Measurements from ENCODE around the gene TOGARAM1.
A peak's percentile ranks its signal among the peaks of the same experiment; 100 is the strongest.

TOGARAM1 gene

GRCh38 chr14:45084946-45085346 is 123.0 kb downstream of the TOGARAM1 start:
- peak overlapping the region; percentile 87 for H3K4me3 ChIP-seq (ENCODE audit: low read depth, low read length)
- no peak for TF ChIP-seq CTCF (IDR thresholded peaks at IDR 0.05; ENCODE audit: low read depth, low read length, missing control alignments)
- no peak for DNase-seq (ENCODE audit: low read depth)
- in situ Hi-C loops (cut with HindIII; ENCODE audit: low sequenced_read_pairs), result no loop called here

- no peak for TF ChIP-seq CTCF (IDR thresholded peaks at IDR 0.05; ENCODE audit: low read depth, low read length, missing control alignments)
- DNase-seq (ENCODE audit: low read depth), result peak; percentile 23
- H3K4me3 ChIP-seq (ENCODE audit: low read depth, low read length), result no peak overlapping the region
- in situ Hi-C loops (cut with HindIII; ENCODE audit: low sequenced_read_pairs), result no loop called here
These were observed 127.8 kb downstream of the TOGARAM1 start for GRCh38 chr14:45089813-45090212.

GRCh38 chr14:45091710-45092109 is 129.7 kb downstream of the TOGARAM1 start:
- in situ Hi-C loops (cut with HindIII; ENCODE audit: low sequenced_read_pairs), result no loop called here
- no peak for DNase-seq (ENCODE audit: low read depth)
- TF ChIP-seq CTCF (IDR thresholded peaks at IDR 0.05; ENCODE audit: low read depth, low read length, missing control alignments), result no peak
- H3K4me3 ChIP-seq (ENCODE audit: low read depth, low read length), result no peak overlapping the region

- no peak for DNase-seq (ENCODE audit: low read depth)
- in situ Hi-C loops (cut with HindIII; ENCODE audit: low sequenced_read_pairs), result no loop called here
- no peak for TF ChIP-seq CTCF (IDR thresholded peaks at IDR 0.05; ENCODE audit: low read depth, low read length, missing control alignments)
- H3K4me3 ChIP-seq (ENCODE audit: low read depth, low read length), result no peak overlapping the region
These were observed 132.3 kb downstream of the TOGARAM1 start for GRCh38 chr14:45094275-45094674.

- no peak for TF ChIP-seq CTCF (IDR thresholded peaks at IDR 0.05; ENCODE audit: low read depth, low read length, missing control alignments)
- H3K4me3 ChIP-seq (ENCODE audit: low read depth, low read length), result no peak overlapping the region
- in situ Hi-C loops (cut with HindIII; ENCODE audit: low sequenced_read_pairs), result no loop called here
- DNase-seq (ENCODE audit: low read depth), result no peak
These were observed 133.2 kb downstream of the TOGARAM1 start for GRCh38 chr14:45095143-45095542.

GRCh38 chr14:45096218-45096617 is 134.2 kb downstream of the TOGARAM1 start:
- DNase-seq (ENCODE audit: low read depth), result no peak
- in situ Hi-C loops (cut with HindIII; ENCODE audit: low sequenced_read_pairs), result no loop called here
- TF ChIP-seq CTCF (IDR thresholded peaks at IDR 0.05; ENCODE audit: low read depth, low read length, missing control alignments), result no peak
- no peak overlapping the region for H3K4me3 ChIP-seq (ENCODE audit: low read depth, low read length)

GRCh38 chr14:45103806-45104205 is 141.8 kb downstream of the TOGARAM1 start:
- no peak for TF ChIP-seq CTCF (IDR thresholded peaks at IDR 0.05; ENCODE audit: low read depth, low read length, missing control alignments)
- no peak for DNase-seq (ENCODE audit: low read depth)
- no peak overlapping the region for H3K4me3 ChIP-seq (ENCODE audit: low read depth, low read length)
- in situ Hi-C loops (cut with HindIII; ENCODE audit: low sequenced_read_pairs), result no loop called here
